Endothelial cell of umbilical vein (primary cell): ENCODE data around the gene ZNF530. TPM values are rescaled to one million over a fixed set of nuclear protein-coding genes. Genes with fewer than 3 reads are reported as not detected.

Source experiments
- BruUV-seq: library from RNA; stranded (reverse); fragments of 400-500 nt; replicated peaks from 2 replicates; lab custom pipeline; 2021; lab: Mats Ljungman, UMichigan
- CTCF ChIA-PET: fragments of 300-600, 350-600 bp; sonication (Branson Sonifier 250); formaldehyde crosslinking; loops from one replicate; lab custom pipeline; 2021; ENCODE audit warnings: antibody characterized with exemption, inconsistent platforms; lab: Charles Lee
- POLR2A ChIA-PET: fragments of 300-600, 350-600 bp; sonication (Branson Sonifier 250); formaldehyde crosslinking; loops from one replicate; lab custom pipeline; 2021; ENCODE audit warnings: antibody characterized with exemption, inconsistent platforms; lab: Charles Lee
- DNase-seq: peaks from one replicate; pipeline ENCODE4 v3.0.0-alpha.2; 2011; ENCODE audit warnings: low read depth, low spot score
- FAIRE-seq: peaks from 2 replicates; lab custom pipeline; 2011; peaks lifted over from hg19 to GRCh38; lab: Jason Lieb, UNC
- H2AFZ ChIP-seq: 2 replicates; pipeline ENCODE4 v1.6.0; 2012; ENCODE audit warnings: low read depth, low read length, control low read depth, inconsistent platforms
- H3K27ac ChIP-seq: 2 replicates; pipeline ENCODE4 v1.5.1; 2011; ENCODE audit warnings: low read depth, mild to moderate bottlenecking, control low read depth, low read length, moderate library complexity; ENCODE audit not compliant: insufficient read depth
- H3K27me3 ChIP-seq, 2 experiments: 2 replicates each; pipeline versions ENCODE4 v1.6.0 to v1.6.1; 2011; ENCODE audit warnings: low read length in 2 of 2, mixed read lengths in 1 of 2; ENCODE audit not compliant: control insufficient read depth in 2 of 2, insufficient read depth in 2 of 2
- H3K36me3 ChIP-seq, 2 experiments: 2 replicates in 1 of 2; 3 replicates in 1 of 2; pipeline ENCODE4 v1.5.1; 2011; ENCODE audit warnings: low read length in 2 of 2, mild to moderate bottlenecking in 1 of 2, moderate library complexity in 1 of 2; ENCODE audit not compliant: control insufficient read depth in 2 of 2, insufficient read depth in 2 of 2; ENCODE audit errors: extremely low read depth in 1 of 2
- H3K4me1 ChIP-seq: 3 replicates; pipeline ENCODE4 v1.5.1; 2011; ENCODE audit warnings: mild to moderate bottlenecking, low read length; ENCODE audit not compliant: control insufficient read depth, insufficient read depth; ENCODE audit errors: extremely low read depth
- H3K4me2 ChIP-seq: 2 replicates; pipeline ENCODE4 v1.6.1; 2011; ENCODE audit warnings: low read length, control low read depth, mixed read lengths; ENCODE audit not compliant: insufficient read depth
- H3K4me3 ChIP-seq, 3 experiments: fragments of 200-600 bp in 1 of 3; sonication (generic), shearing (Covaris generic) in 1 of 3; replicated peaks in 1 of 3; 2 replicates each; pipeline ENCODE4 v1.5.1; 2011 to 2016; ENCODE audit warnings: control low read depth in 3 of 3, low read length in 3 of 3, mild to moderate bottlenecking in 2 of 3, inconsistent platforms in 1 of 3, low read depth in 1 of 3, moderate library complexity in 1 of 3; ENCODE audit not compliant: insufficient read depth in 1 of 3
- H3K79me2 ChIP-seq: 2 replicates; pipeline ENCODE4 v1.6.0; 2012; ENCODE audit warnings: low read length, inconsistent platforms; ENCODE audit not compliant: control insufficient read depth, insufficient read depth
- H3K9ac ChIP-seq: replicated peaks from 2 replicates; pipeline ENCODE3; 2011; ENCODE audit warnings: low read length, control low read depth; ENCODE audit not compliant: insufficient read depth; ENCODE audit errors: extremely low read depth
- H3K9me1 ChIP-seq: replicated peaks from 3 replicates; pipeline ENCODE4 v1.6.0; 2011; ENCODE audit warnings: mild to moderate bottlenecking, low read length; ENCODE audit not compliant: control insufficient read depth, insufficient read depth; ENCODE audit errors: extremely low read depth
- H3K9me3 ChIP-seq: replicated peaks from 2 replicates; pipeline ENCODE4 v1.5.1; 2012; ENCODE audit warnings: low read length, inconsistent platforms; ENCODE audit not compliant: control insufficient read depth, insufficient read depth
- H4K20me1 ChIP-seq: replicated peaks from 2 replicates; pipeline ENCODE3; 2011; ENCODE audit warnings: mild to moderate bottlenecking, low read length; ENCODE audit not compliant: control insufficient read depth, insufficient read depth; ENCODE audit errors: extremely low read depth
- CTCF ChIP-seq, 2 donors: IDR thresholded peaks; 1 replicate in 1 of 2; 2 replicates in 1 of 2; pipeline ENCODE4 v1.5.1; 2011; ENCODE audit warnings: low read length in 2 of 2, mild to moderate bottlenecking in 2 of 2, moderate library complexity in 2 of 2, control low read depth in 1 of 2, inconsistent platforms in 1 of 2, low read depth in 1 of 2; ENCODE audit not compliant: insufficient read depth in 1 of 2; ENCODE audit errors: extremely low read depth in 1 of 2
- EZH2 ChIP-seq: IDR thresholded peaks from 2 replicates; pipeline ENCODE4 v1.6.1; 2012; ENCODE audit warnings: borderline replicate concordance, low read depth, mild to moderate bottlenecking, moderate library complexity, low read length, inconsistent platforms; ENCODE audit not compliant: severe bottlenecking
- FOS ChIP-seq: IDR thresholded peaks from 2 replicates; pipeline ENCODE4 v1.6.1; 2011; ENCODE audit warnings: mild to moderate bottlenecking, low read length, moderate library complexity, borderline replicate concordance; ENCODE audit not compliant: insufficient read depth
- GATA2 ChIP-seq: IDR thresholded peaks from 2 replicates; pipeline ENCODE4 v1.7.0; 2011; ENCODE audit warnings: low read depth, mild to moderate bottlenecking, moderate library complexity, mixed read lengths, low read length; ENCODE audit not compliant: insufficient read length, insufficient read depth
- JUN ChIP-seq: IDR thresholded peaks from 2 replicates; pipeline ENCODE4 v1.6.1; 2011; ENCODE audit warnings: borderline replicate concordance, low read depth; ENCODE audit not compliant: insufficient read length, insufficient read depth
- MAX ChIP-seq: IDR thresholded peaks from 2 replicates; pipeline ENCODE4 v1.6.1; 2011; ENCODE audit not compliant: insufficient read depth, insufficient read length
- MYC ChIP-seq: IDR thresholded peaks from one replicate; pipeline ENCODE4 v1.6.1; 2011; ENCODE audit warnings: mild to moderate bottlenecking, low read depth, low read length
- POLR2A ChIP-seq: IDR thresholded peaks from 2 replicates; pipeline ENCODE4 v1.6.1; 2012; ENCODE audit warnings: low read depth, mild to moderate bottlenecking, control low read depth, low read length
- POLR2AphosphoS5 ChIP-seq: IDR thresholded peaks from 2 replicates; pipeline ENCODE4 v1.6.1; 2012; ENCODE audit warnings: low read depth, mild to moderate bottlenecking, control low read depth, low read length, moderate library complexity; ENCODE audit not compliant: insufficient read depth
- dilution Hi-C: fragments of 300-500 bp; cut with MboI; formaldehyde crosslinking; loops from one replicate; pipeline ENCODE4 v1.15.0; 2019; ENCODE audit warnings: low sequenced_read_pairs; ENCODE audit not compliant: extremely low pct_ligation_motif_present
- intact Hi-C: fragments of 100-400 bp; cut with micrococcal nuclease; formaldehyde crosslinking; loops from one replicate; pipeline ENCODE4 v1.10.0; 2022
- polyA plus RNA-seq, 4 experiments: library from polyadenylated mRNA; depleted of rRNA in 3 of 4; stranded (reverse) in 3 of 4; unstranded in 1 of 4; fragments of >200 nt; gene quantifications; 2 replicates each; pipeline versions ENCODE4 v1.2.1 to v1.2.3, GENCODE V29; 2011 to 2012; ENCODE audit warnings: missing spikeins in 1 of 4
- total RNA-seq: library from RNA; stranded (reverse); gene quantifications from 2 replicates; pipeline ENCODE4 v1.2.3, GENCODE V29; 2021

Gene ZNF530
- total and polyA plus RNA-seq, 2 donors (not counting 3 experiments of a cell fraction or from before 2014, with no cell fraction given), result 1.5 to 4.0 TPM

GRCh38 chr19:57566396-57567265 lies 33.1 kb upstream of the ZNF530 start:
- intact Hi-C loops (loop anchor here (10.0 kb wide), 1 partner anchor 152 kb away; the partner anchor contains the start of gene ZNF17), dilution Hi-C loops (no loop called here)
- Histone ChIP-seq H3K27ac (no peak overlapping the region), H3K4me1 (no peaks in the 10 kb centered on the region), H4K20me1 (no peaks in the 10 kb centered on the region), H3K4me2 (no peak overlapping the region), H3K9me1 (no peaks in the 10 kb centered on the region), H3K4me3 (no peak overlapping the region), H3K36me3 (no peaks in the 10 kb centered on the region), H3K9ac (no peak overlapping the region), H3K79me2 (no peaks in the 10 kb centered on the region), H3K9me3 (peaks cover 20% of the 10 kb centered on the region), H2AFZ (no peak overlapping the region), H3K27me3 (no peaks in the 10 kb centered on the region)
- DNase-seq (no peak), FAIRE-seq (no peak)
- TF ChIP-seq MYC (no peak), POLR2A (no peak), EZH2 (no peak), POLR2AphosphoS5 (no peak), CTCF (IDR thresholded peaks at IDR 0.05; ENCODE audit: extremely low read depth in 1 of 2, insufficient read depth in 1 of 2, low read depth in 1 of 2, low read length in 2 of 2) (no peak), GATA2 (no peak), FOS (no peak), JUN (no peak), MAX (no peak)
- ChIA-PET CTCF (no interaction called here), POLR2A (no interaction called here)
- BruUV-seq, result no TSS peak
